Measurements from ENCODE around the gene DMD. TPM values are rescaled to one million over a fixed set of nuclear protein-coding genes. Genes with fewer than 3 reads are reported as not detected.
A peak's percentile ranks its signal among the peaks of the same experiment; 100 is the strongest.

Gene DMD
- total and polyA plus RNA-seq, 12 donors: 28.5 to 228 (median 168) TPM

DNA sequence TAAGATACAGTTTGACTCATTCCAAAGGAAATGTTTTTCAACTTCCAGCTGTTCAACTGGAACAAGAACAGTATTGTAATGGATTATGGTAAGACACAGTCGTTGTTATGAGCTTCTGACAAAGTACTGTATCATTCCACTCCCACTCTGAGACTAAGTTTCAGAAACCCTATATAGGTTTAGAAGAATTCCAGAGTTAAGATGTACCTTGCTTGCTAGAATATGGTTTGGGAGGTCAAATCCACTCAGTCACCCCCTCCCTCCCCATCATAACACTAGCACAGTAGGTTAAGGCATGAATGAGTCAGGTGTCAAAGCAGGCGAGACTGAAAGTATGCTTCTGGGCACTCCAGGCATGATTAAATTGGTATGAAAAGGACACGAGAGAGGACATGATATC lies 339.7 kb downstream of the DMD start:
- no peaks in the 10 kb centered on the region for H3K36me3 ChIP-seq
- ATAC-seq (peak in 4 of 8 donors; percentile 43 to 65 (median 54)), DNase-seq (no peak)
- H3K4me3 ChIP-seq: no peak overlapping the region
- peaks cover 0 to 25% (median 0%) of the 10 kb centered on the region in 9 donors for H3K4me1 ChIP-seq
- intact Hi-C loops (cut with DNase I): no loop called here
- H3K27ac ChIP-seq: no peak overlapping the region
- TF ChIP-seq, protein P1, sequence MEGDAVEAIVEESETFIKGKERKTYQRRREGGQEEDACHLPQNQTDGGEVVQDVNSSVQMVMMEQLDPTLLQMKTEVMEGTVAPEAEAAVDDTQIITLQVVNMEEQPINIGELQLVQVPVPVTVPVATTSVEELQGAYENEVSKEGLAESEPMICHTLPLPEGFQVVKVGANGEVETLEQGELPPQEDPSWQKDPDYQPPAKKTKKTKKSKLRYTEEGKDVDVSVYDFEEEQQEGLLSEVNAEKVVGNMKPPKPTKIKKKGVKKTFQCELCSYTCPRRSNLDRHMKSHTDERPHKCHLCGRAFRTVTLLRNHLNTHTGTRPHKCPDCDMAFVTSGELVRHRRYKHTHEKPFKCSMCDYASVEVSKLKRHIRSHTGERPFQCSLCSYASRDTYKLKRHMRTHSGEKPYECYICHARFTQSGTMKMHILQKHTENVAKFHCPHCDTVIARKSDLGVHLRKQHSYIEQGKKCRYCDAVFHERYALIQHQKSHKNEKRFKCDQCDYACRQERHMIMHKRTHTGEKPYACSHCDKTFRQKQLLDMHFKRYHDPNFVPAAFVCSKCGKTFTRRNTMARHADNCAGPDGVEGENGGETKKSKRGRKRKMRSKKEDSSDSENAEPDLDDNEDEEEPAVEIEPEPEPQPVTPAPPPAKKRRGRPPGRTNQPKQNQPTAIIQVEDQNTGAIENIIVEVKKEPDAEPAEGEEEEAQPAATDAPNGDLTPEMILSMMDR (IDR thresholded peaks at IDR 0.05): no peak
- 23 to 40% methylated on average over 3 of the region's 3 CpGs for WGBS, 2 donors
- no peaks in the 10 kb centered on the region for H3K27me3 ChIP-seq
- no peaks in the 10 kb centered on the region for H3K9me3 ChIP-seq

DNA sequence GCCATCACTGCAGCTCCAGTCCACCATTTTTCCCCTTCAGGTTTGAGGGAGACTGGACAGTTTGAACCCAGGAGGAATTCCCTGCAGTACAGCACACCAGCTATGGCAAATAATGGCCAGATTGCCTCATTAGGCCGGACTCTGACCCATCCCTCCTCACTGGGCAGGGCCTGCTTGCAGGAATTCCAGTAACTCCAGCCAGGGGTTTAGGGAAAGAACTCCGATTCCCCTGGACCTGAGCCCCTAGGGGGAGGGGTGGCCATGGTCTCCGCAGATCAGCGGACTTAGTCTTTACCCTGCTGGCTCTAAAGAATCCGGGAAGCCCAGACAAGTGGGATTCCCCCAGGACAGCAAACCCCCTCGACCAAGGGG lies 342.8 kb downstream of the DMD start:
- H3K36me3 ChIP-seq: no peaks in the 10 kb centered on the region
- ATAC-seq (peak in 2 of 8 donors; percentile 16 to 57), DNase-seq (no peak)
- H3K4me3 ChIP-seq: no peak overlapping the region
- H3K9me3 ChIP-seq: no peaks in the 10 kb centered on the region
- no peaks in the 10 kb centered on the region for H3K27me3 ChIP-seq
- TF ChIP-seq, protein P1 (IDR thresholded peaks at IDR 0.05): no peak
- intact Hi-C loops (cut with DNase I): no loop called here
- 83 to 86% methylated on average over 5 to 6 of the region's 6 CpGs for whole genome bisulfite sequencing, 2 donors
- no peak overlapping the region for H3K27ac ChIP-seq
- peaks cover 0 to 25% (median 0%) of the 10 kb centered on the region in 9 donors for H3K4me1 ChIP-seq

DNA sequence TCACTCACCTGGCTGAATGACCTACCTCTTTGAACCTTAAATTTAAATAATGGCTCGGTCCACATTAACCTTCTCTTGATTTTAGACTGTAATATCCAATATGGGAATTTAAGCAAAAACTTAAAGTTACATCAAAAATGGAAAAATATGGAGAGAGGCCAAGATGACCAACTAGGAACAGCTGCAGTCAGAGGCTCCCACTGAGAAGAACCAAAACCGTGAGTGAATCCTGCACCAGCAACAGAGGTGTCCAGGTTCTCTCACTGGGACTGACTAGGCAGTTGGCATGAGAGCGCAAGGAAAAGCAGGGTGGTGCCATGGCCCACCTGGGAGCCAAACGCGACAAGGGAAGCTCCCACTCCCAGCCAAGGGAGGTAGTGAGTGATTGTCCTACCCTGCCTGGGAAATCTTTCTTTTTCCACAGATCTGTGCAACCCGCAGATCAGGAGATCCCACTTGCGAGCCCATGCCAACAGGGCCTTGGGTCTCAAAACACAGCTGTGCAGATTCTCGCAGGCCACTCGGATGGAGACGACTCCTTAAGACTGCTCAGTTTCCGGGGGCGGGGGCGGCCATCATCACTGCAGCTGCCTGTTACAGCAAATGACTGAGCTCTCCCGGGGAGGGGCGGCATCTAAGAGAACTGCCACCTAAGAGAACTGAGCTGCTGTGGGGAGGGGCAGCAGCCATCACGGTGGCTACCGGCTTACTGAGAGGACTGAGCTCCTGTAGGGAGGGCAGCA lies 343.4 kb downstream of the DMD start:
- ATAC-seq: peak in 3 of 8 donors; percentile 30 to 52 (median 33)
- Histone ChIP-seq H3K27me3 (no peaks in the 10 kb centered on the region), H3K4me1 (peaks cover 0 to 25% (median 0%) of the 10 kb centered on the region in 9 donors), H3K27ac (no peak overlapping the region), H3K4me3 (no peak overlapping the region), H3K36me3 (no peaks in the 10 kb centered on the region), H3K9me3 (no peaks in the 10 kb centered on the region)
- WGBS, 2 donors: 88% methylated on average over 17 of the region's 17 CpGs
- TF ChIP-seq, protein P1 (IDR thresholded peaks at IDR 0.05): no peak
- intact Hi-C loops (cut with DNase I): no loop called here
- DNase-seq: no peak

DNA sequence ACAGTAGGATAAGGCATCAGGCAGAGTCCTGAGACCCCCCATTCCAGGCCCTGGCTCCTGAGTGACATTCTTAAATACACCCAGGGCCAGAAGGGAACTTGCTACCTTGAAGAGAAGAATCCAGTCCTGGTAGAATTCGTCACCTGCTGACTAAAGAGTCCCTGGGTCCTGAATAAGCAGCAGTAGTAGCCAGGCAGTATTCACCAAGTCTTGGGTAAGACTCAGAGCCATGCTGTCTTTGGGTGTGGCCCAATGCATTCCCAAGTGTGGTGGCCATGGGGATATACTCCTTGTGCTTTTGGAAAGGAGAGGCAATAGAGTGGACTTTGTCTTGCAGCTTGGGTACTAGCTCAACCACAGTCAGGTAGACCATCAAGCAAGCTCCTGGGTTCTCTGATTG lies 359.1 kb downstream of the DMD start:
- Histone ChIP-seq H3K4me3 (no peak overlapping the region), H3K27me3 (no peaks in the 10 kb centered on the region), H3K9me3 (no peaks in the 10 kb centered on the region), H3K4me1 (peaks cover 0 to 8% (median 0%) of the 10 kb centered on the region in 9 donors), H3K27ac (no peak overlapping the region), H3K36me3 (peaks cover 0 to 4% (median 0%) of the 10 kb centered on the region in 9 donors)
- DNase-seq: no peak
- WGBS, 2 donors: 71 to 95% methylated on average over 1 of the region's 1 CpG
- peak in 1 of 8 donors; percentile 50 for ATAC-seq
- intact Hi-C loops (cut with DNase I): no loop called here
- TF ChIP-seq, protein P1 (IDR thresholded peaks at IDR 0.05): no peak
